HepG2 (cell line): ENCODE measurements around the gene BNIP1. TPM values are rescaled to one million over a fixed set of nuclear protein-coding genes. Genes with fewer than 3 reads are reported as not detected.
A peak's percentile ranks its signal among the peaks of the same experiment; 100 is the strongest.

ENCODE experiments used
- ATAC-seq: fragments of 200-7000 bp; cut with Tn5 transposase; 3 replicates; pipeline ENCODE4 v1.9.1; 2020; ENCODE audit warnings: mild to moderate bottlenecking, moderate library complexity
- Bru-seq: library from RNA; stranded (reverse); fragments of 400-500 nt; gene quantifications from one replicate; lab custom pipeline; 2021; lab: Mats Ljungman, UMichigan
- BruChase-seq, 2 experiments: library from RNA; stranded (reverse); fragments of 400-500 nt; gene quantifications; one replicate each; lab custom pipeline; 2021; lab: Mats Ljungman, UMichigan
- BruUV-seq: library from RNA; stranded (reverse); fragments of 400-500 nt; replicated peaks from 2 replicates; lab custom pipeline; 2021; lab: Mats Ljungman, UMichigan
- CTCF ChIA-PET: fragments of 300-600 bp; formaldehyde crosslinking; extraction: SDS; loops from one replicate; lab custom pipeline; 2021; ENCODE audit warnings: low total read pairs, inconsistent platforms, low intra/inter-chr PET ratio; lab: Yijun Ruan, JAX
- POLR2A ChIA-PET: fragments of 350-600 bp; sonication (Branson Sonifier 250); formaldehyde crosslinking; loops from one replicate; lab custom pipeline; 2020; ENCODE audit warnings: antibody characterized with exemption, inconsistent platforms; lab: Yijun Ruan, JAX
- DNase-seq: peaks from one replicate; pipeline ENCODE4 v3.0.0-alpha.2; 2015; ENCODE audit warnings: low spot score
- FAIRE-seq: peaks from 3 replicates; lab custom pipeline; 2011; peaks lifted over from hg19 to GRCh38; lab: Jason Lieb, UNC
- H2AFZ ChIP-seq: one replicate; pipeline ENCODE4 v1.6.1; 2011; ENCODE audit warnings: low read length, inconsistent platforms
- H3K27ac ChIP-seq: fragments of 300-600 bp; 3 replicates; pipeline ENCODE4 v1.8.0; 2011; ENCODE audit warnings: mixed run types, mild to moderate bottlenecking, mixed read lengths, low read length, inconsistent platforms; ENCODE audit not compliant: insufficient read depth; ENCODE audit errors: extremely low read length
- H3K27me3 ChIP-seq, 2 experiments: fragments of 200-600 bp in 1 of 2; 2 replicates in 1 of 2; 3 replicates in 1 of 2; pipeline versions ENCODE4 v1.6.0 to v1.8.0; 2011; ENCODE audit warnings: low read length in 2 of 2, mild to moderate bottlenecking in 2 of 2, moderate library complexity in 2 of 2, inconsistent platforms in 1 of 2; ENCODE audit not compliant: insufficient read depth in 2 of 2, control insufficient read depth in 1 of 2
- H3K36me3 ChIP-seq, 2 experiments: fragments of 200-600 bp in 1 of 2; replicated peaks in 1 of 2; 2 replicates in 1 of 2; 3 replicates in 1 of 2; pipeline versions ENCODE4 v1.5.1 to v1.8.0; 2011; ENCODE audit warnings: low read length in 2 of 2, inconsistent platforms in 1 of 2; ENCODE audit not compliant: insufficient read depth in 2 of 2, control insufficient read depth in 1 of 2
- H3K4me1 ChIP-seq: 2 replicates; pipeline ENCODE4 v1.5.1; 2012; ENCODE audit warnings: low read length, inconsistent platforms; ENCODE audit not compliant: insufficient read depth
- H3K4me2 ChIP-seq: 2 replicates; pipeline ENCODE4 v1.6.0; 2011; ENCODE audit warnings: low read depth, low read length, inconsistent platforms
- H3K4me3 ChIP-seq, 3 experiments: fragments of 200-600 bp in 1 of 3; sonication (generic), shearing (Covaris generic) in 1 of 3; replicated peaks in 1 of 3; 2 replicates each; pipeline ENCODE4 v1.5.1; 2011 to 2016; ENCODE audit warnings: low read length in 3 of 3, inconsistent platforms in 2 of 3, low read depth in 2 of 3, mild to moderate bottlenecking in 2 of 3, control low read depth in 1 of 3, mixed read lengths in 1 of 3; ENCODE audit not compliant: insufficient read depth in 1 of 3
- H3K79me2 ChIP-seq: one replicate; pipeline ENCODE4 v1.6.1; 2011; ENCODE audit warnings: low read length, inconsistent platforms; ENCODE audit not compliant: insufficient read depth
- H3K9ac ChIP-seq: 2 replicates; pipeline ENCODE4 v1.6.0; 2011; ENCODE audit warnings: mild to moderate bottlenecking, low read depth, low read length, inconsistent platforms; ENCODE audit not compliant: insufficient read depth
- H3K9me3 ChIP-seq: 2 replicates; pipeline ENCODE4 v1.5.1; 2012; ENCODE audit warnings: mild to moderate bottlenecking, low read length
- H4K20me1 ChIP-seq: 2 replicates; pipeline ENCODE4 v1.6.0; 2011; ENCODE audit warnings: inconsistent platforms, mild to moderate bottlenecking, low read length, moderate library complexity; ENCODE audit not compliant: insufficient read depth
- E2F2 ChIP-seq: sonication (generic); formaldehyde crosslinking; IDR thresholded peaks from 2 replicates; pipeline ENCODE4 v1.4.0; 2020; ENCODE audit warnings: missing genetic modification reagents, borderline replicate concordance
- FOXM1 ChIP-seq: sonication (generic); formaldehyde crosslinking; IDR thresholded peaks from 2 replicates; pipeline ENCODE4 v1.5.0; 2020; ENCODE audit warnings: missing genetic modification reagents
- NR2F6 ChIP-seq, 2 experiments: IDR thresholded peaks; 2 replicates each; pipeline ENCODE4 v1.6.1; 2016; ENCODE audit warnings: antibody characterized with exemption in 1 of 2, mild to moderate bottlenecking in 1 of 2
- PHB2 ChIP-seq: fragments of 450-650 bp; IDR thresholded peaks from 2 replicates; pipeline ENCODE4 v1.6.1; 2018; ENCODE audit not compliant: partially characterized antibody
- RXRA ChIP-seq: sonication (generic); formaldehyde crosslinking; IDR thresholded peaks from 2 replicates; pipeline ENCODE4 v1.5.1; 2020; ENCODE audit warnings: missing genetic modification reagents
- TBX3 ChIP-seq: fragments of 450-650 bp; IDR thresholded peaks from 2 replicates; pipeline ENCODE4 v1.6.1; 2017; ENCODE audit warnings: antibody characterized with exemption, mild to moderate bottlenecking, inconsistent platforms, borderline replicate concordance
- THAP7 ChIP-seq: sonication (generic); formaldehyde crosslinking; IDR thresholded peaks from 2 replicates; pipeline ENCODE4 v1.8.1; 2023; ENCODE audit warnings: mild to moderate bottlenecking, missing genetic modification reagents
- ZNF335 ChIP-seq: sonication (generic); formaldehyde crosslinking; IDR thresholded peaks from 2 replicates; pipeline ENCODE4 v1.4.0; 2020; ENCODE audit warnings: missing genetic modification reagents
- ZNF350 ChIP-seq: sonication (generic); formaldehyde crosslinking; IDR thresholded peaks from 2 replicates; pipeline ENCODE4 v1.4.0; 2020; ENCODE audit warnings: mild to moderate bottlenecking, low read depth, missing genetic modification reagents, borderline replicate concordance
- ZNF678 ChIP-seq: sonication (generic); formaldehyde crosslinking; IDR thresholded peaks from 2 replicates; pipeline ENCODE4 v1.4.0; 2020; ENCODE audit warnings: mild to moderate bottlenecking, missing genetic modification reagents
- WGBS: methylation state at CpG from one replicate; pipeline ENCODE4 v1.1.6; 2017; ENCODE audit warnings: low lambda C conversion rate; 5-methylcytosine and 5-hydroxymethylcytosine counted together
- in situ Hi-C: cut with HindIII; loops from 2 replicates; pipeline ENCODE4 v1.10.0; 2017; ENCODE audit warnings: low pct_unique_long_range_greater_than_20kb; ENCODE audit not compliant: extremely low pct_ligation_motif_present
- intact Hi-C: fragments of 100-400 bp; cut with micrococcal nuclease; formaldehyde crosslinking; loops from one replicate; pipeline ENCODE4 v1.10.0; 2022; ENCODE audit not compliant: unreplicated experiment
- long read RNA-seq, 2 experiments: library from RNA in 1 of 2; library from polyadenylated mRNA in 1 of 2; stranded (forward) in 1 of 2; unstranded in 1 of 2; transcript quantifications; one replicate each; pipeline ENCODE4 v2.0.0, GENCODE V29; 2019 to 2022
- polyA minus RNA-seq, 3 experiments: library from RNA; depleted of rRNA, polyadenylated mRNA; stranded (reverse); fragments of >200 nt; gene quantifications; 2 replicates each; pipeline ENCODE4 v1.2.3, GENCODE V29; 2011; ENCODE audit warnings: low replicate concordance in 1 of 3
- polyA plus RNA-seq, 8 experiments: library from polyadenylated mRNA; depleted of rRNA in 3 of 8; stranded (reverse) in 7 of 8; unstranded in 1 of 8; fragments of >200 nt; fragmentation: Illumina TruSeq in 4 of 8; extraction: Trizol in 4 of 8; gene quantifications; 2 replicates each; pipeline versions ENCODE4 v1.2.1 to v1.2.3, GENCODE V29; 2011 to 2016; ENCODE audit warnings: low read depth in 4 of 8, missing spikeins in 1 of 8, mixed read lengths in 1 of 8; ENCODE audit not compliant: insufficient read depth in 1 of 8
- total RNA-seq, 5 experiments: library from RNA; depleted of rRNA; stranded (reverse); fragments of >200 nt; fragmentation: Illumina TruSeq; extraction: Trizol; gene quantifications; 2 replicates each; pipeline ENCODE4 v1.2.3, GENCODE V29; 2016; ENCODE audit warnings: low read depth in 1 of 5

The BNIP1 gene, protein sequence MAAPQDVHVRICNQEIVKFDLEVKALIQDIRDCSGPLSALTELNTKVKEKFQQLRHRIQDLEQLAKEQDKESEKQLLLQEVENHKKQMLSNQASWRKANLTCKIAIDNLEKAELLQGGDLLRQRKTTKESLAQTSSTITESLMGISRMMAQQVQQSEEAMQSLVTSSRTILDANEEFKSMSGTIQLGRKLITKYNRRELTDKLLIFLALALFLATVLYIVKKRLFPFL
- total RNA-seq (2016; rRNA removed; fragmentation: Illumina TruSeq; extraction: Trizol) (16.9 and 20.6 TPM in 2 replicates), polyA plus RNA-seq (2011; rRNA removed) (10.0 and 13.2 TPM in 2 replicates), polyA minus RNA-seq (2011; rRNA and poly(A)+ RNA removed; ENCODE audit: low replicate concordance) (10.3 and 12.7 TPM in 2 replicates), Bru-seq, nascent RNA (percentile 58 among the genes with signal in this experiment), BruChase-seq, experiment 1, labeled RNA remaining after a 6-hour chase (percentile 64 among the genes with signal in this experiment), BruChase-seq, experiment 2, labeled RNA remaining after a 2-hour chase (percentile 60 among the genes with signal in this experiment)
- 14.5 and 15.0 TPM in 2 replicates for total RNA-seq (2016; cell fraction: cytosol; rRNA removed; fragmentation: Illumina TruSeq; extraction: Trizol; ENCODE audit: low read depth)
- total RNA-seq (2016; cell fraction: insoluble cytoplasmic fraction; rRNA removed; fragmentation: Illumina TruSeq; extraction: Trizol) = 16.1 and 18.2 TPM in 2 replicates
- total RNA-seq (2016; cell fraction: membrane; rRNA removed; fragmentation: Illumina TruSeq; extraction: Trizol) = 13.7 and 13.8 TPM in 2 replicates
- total RNA-seq (2016; cell fraction: nucleus; rRNA removed; fragmentation: Illumina TruSeq; extraction: Trizol) = 7.5 and 9.4 TPM in 2 replicates
- polyA plus RNA-seq (2011; cell fraction: cytosol; rRNA removed) = 10.5 and 11.6 TPM in 2 replicates
- polyA plus RNA-seq (2011; cell fraction: nucleus; rRNA removed) = 6.0 and 6.5 TPM in 2 replicates
- polyA plus RNA-seq (2012) = 7.3 and 9.3 TPM in 2 replicates
- polyA plus RNA-seq (2016; cell fraction: cytosol; fragmentation: Illumina TruSeq; extraction: Trizol; ENCODE audit: low read depth) = 6.4 and 6.5 TPM in 2 replicates
- polyA plus RNA-seq (2016; cell fraction: insoluble cytoplasmic fraction; fragmentation: Illumina TruSeq; extraction: Trizol; ENCODE audit: low read depth) = 14.9 and 16.5 TPM in 2 replicates
- polyA plus RNA-seq (2016; cell fraction: membrane; fragmentation: Illumina TruSeq; extraction: Trizol; ENCODE audit: low read depth) = 5.7 and 6.4 TPM in 2 replicates
- 11.7 and 13.0 TPM in 2 replicates for polyA plus RNA-seq (2016; cell fraction: nucleus; fragmentation: Illumina TruSeq; extraction: Trizol; ENCODE audit: insufficient read depth, low read depth)
- polyA minus RNA-seq (2011; cell fraction: cytosol; rRNA and poly(A)+ RNA removed) = 3.4 and 4.9 TPM in 2 replicates
- 4.8 and 5.7 TPM in 2 replicates for polyA minus RNA-seq (2011; cell fraction: nucleus; rRNA and poly(A)+ RNA removed)
- long read RNA-seq, experiment 1, transcript BNIP1-202 (6 exons, 1,184 nt) = major isoform, 13 of 14 reads
- long read RNA-seq, experiment 1, partial matches to known transcripts = 0 of 14 reads
- long read RNA-seq, experiment 1, other reads (novel, unspliced or antisense) = 1 of 14 reads
- long read RNA-seq, experiment 2, transcript BNIP1-202 (6 exons, 1,184 nt) = major isoform, 11 of 13 reads
- long read RNA-seq, experiment 2, partial matches to known transcripts = 0 of 13 reads
- long read RNA-seq, experiment 2, other reads (novel, unspliced or antisense) = 1 of 13 reads

DNA sequence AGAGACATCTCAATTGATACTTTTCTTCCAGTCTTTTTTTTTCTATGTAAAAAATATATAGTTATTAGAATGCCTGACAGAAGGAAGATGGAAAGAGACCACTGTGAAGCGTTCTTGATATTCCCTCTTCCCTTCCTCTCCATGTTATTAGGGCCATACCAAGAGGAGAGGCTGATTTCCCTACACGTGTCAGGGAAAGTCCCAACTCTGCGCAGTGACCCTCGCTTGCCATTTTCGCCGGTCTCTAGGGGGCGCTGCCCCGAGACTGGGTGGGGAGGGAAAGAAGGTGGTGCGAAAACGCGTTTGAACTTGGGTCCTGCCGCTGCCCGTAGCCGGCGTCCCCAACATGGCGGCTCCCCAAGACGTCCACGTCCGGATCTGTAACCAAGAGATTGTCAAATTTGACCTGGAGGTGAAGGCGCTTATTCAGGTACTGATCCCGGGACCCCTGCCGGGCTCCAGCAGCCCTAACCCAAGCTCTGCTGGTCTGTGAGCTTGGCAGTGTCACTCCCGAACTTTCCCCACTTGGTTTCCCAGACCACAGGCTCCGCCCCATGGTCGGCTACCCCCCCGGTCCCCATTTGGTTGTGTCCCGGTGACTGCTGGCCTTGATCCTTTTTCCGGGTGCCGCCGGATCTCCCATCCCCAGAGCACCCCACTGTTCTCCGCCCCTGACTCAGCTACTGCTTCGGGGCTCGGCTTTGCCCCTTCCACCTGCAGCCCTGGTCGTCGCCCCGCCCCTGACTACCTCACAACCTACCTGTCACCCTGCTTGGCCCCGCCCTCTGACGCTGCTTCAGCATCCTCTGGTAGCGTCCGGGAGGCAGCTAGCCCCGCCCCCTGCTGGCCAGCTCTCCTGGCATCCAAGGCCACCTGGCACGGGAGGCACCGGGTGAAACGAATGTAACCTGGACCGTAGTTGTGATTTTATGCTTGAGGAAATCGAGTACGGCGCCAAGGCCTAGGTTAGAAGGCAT is at the start of gene BNIP1:
TSS of gene BNIP1 (plus strand) at position 332 of the 977 bp plus-strand sequence. CDS start at position 347, 15 bp downstream.
- BruUV-seq = TSS peak; percentile 57
- no peaks in the 10 kb centered on the region; a peak in 1 of 5 replicates for H3K27me3 ChIP-seq
- peak within 1 kb of the TSS; percentile 70 for H3K27ac ChIP-seq
- H3K4me3 ChIP-seq = peak within 1 kb of the TSS; percentile 77 to 90 (median 85)
- H3K79me2 ChIP-seq = peaks cover 2% of the 10 kb centered on the region
- DNase-seq = peak; percentile 90
- H3K9ac ChIP-seq = peak within 1 kb of the TSS; percentile 77
- intact Hi-C loops (loop anchor here (1.0 to 10.0 kb wide), 5 partner anchors 52 to 430 kb away; partner anchors contain the start of genes ATP6V0E1 and CREBRF), in situ Hi-C loops (loop anchor here (5.0 to 25.0 kb wide), 2 partner anchors 162 to 432 kb away; partner anchors contain the start of gene ATP6V0E1)
- H3K9me3 ChIP-seq = no peaks in the 10 kb centered on the region
- peaks cover 19% of the 10 kb centered on the region for H3K4me1 ChIP-seq
- WGBS = 6% methylated on average over 28 of the region's 48 CpGs
- peak within 1 kb of the TSS; percentile 24 for H2AFZ ChIP-seq
- peak within 1 kb of the TSS; percentile 89 for H3K4me2 ChIP-seq
- ATAC-seq = peak; percentile 93
- ChIA-PET POLR2A (interaction anchor here (0.9 to 1.3 kb wide), 3 partner anchors 161 to 186 kb away, joined by 3 to 4 read pairs (median 4); partner anchors contain the start of genes ATP6V0E1 and RPL26L1), CTCF (interaction anchor here (1.6 to 2.0 kb wide), 2 partner anchors 134 to 166 kb away, joined by 9 read pairs; no protein-coding TSS in a partner anchor)
- no peaks in the 10 kb centered on the region for H4K20me1 ChIP-seq
- H3K36me3 ChIP-seq = peaks cover 0 to 10% of the 10 kb centered on the region in 2 experiments; a peak in 2 of 5 replicates
- peak; percentile 89 for FAIRE-seq
- TF ChIP-seq NR2F6 (IDR thresholded peaks at IDR 0.05) (0 out of 2 replicates have a peak, but pooled peaks have one; percentile 7), NR2F6 (CRISPR knock-in tag; IDR thresholded peaks at IDR 0.05) (peak; percentile 63; the same call in 1 of the 2 replicates), ZNF678 (CRISPR knock-in tag) (no peak), ZNF335 (CRISPR knock-in tag) (peak; percentile 77; the same call in 1 of the 2 replicates), E2F2 (CRISPR knock-in tag) (no peak), RXRA (CRISPR knock-in tag) (peak; percentile 57), ZNF350 (peak; percentile 94), PHB2 (no peak), TBX3 (peak; percentile 70), FOXM1 (no peak), THAP7 (CRISPR knock-in tag) (no peak)
